HepG2 (cell line): ENCODE measurements around the gene PTPN3. TPM values are rescaled to one million over a fixed set of nuclear protein-coding genes. Genes with fewer than 3 reads are reported as not detected.

Experiments used
- ARID4A ChIP-seq: sonication (generic); formaldehyde crosslinking; IDR thresholded peaks from 2 replicates; pipeline ENCODE4 v1.5.0; 2020; ENCODE audit warnings: mild to moderate bottlenecking, missing genetic modification reagents, borderline replicate concordance
- DMAP1 ChIP-seq: IDR thresholded peaks from 2 replicates; pipeline ENCODE4 v1.6.1; 2016
- FLYWCH1 ChIP-seq: sonication (generic); formaldehyde crosslinking; IDR thresholded peaks from 2 replicates; pipeline ENCODE4 v1.8.1; 2023; ENCODE audit warnings: mild to moderate bottlenecking, missing genetic modification reagents
- HNF4G ChIP-seq, 2 experiments: sonication (generic) in 1 of 2; formaldehyde crosslinking in 1 of 2; IDR thresholded peaks; 2 replicates each; pipeline versions ENCODE4 v1.4.0 to v1.6.1; 2011 to 2020; ENCODE audit warnings: borderline replicate concordance in 2 of 2, low read depth in 2 of 2, mild to moderate bottlenecking in 2 of 2, low read length in 1 of 2, missing genetic modification reagents in 1 of 2, moderate library complexity in 1 of 2
- LCORL ChIP-seq, 2 experiments: fragments of 450-650 bp in 1 of 2; sonication (generic) in 1 of 2; formaldehyde crosslinking in 1 of 2; IDR thresholded peaks; 2 replicates each; pipeline versions ENCODE4 v1.5.0 to v1.6.1; 2017 to 2020; ENCODE audit warnings: antibody characterized with exemption in 1 of 2, missing genetic modification reagents in 1 of 2
- MZF1 ChIP-seq: sonication (generic); formaldehyde crosslinking; IDR thresholded peaks from 2 replicates; pipeline ENCODE4 v1.8.1; 2023; ENCODE audit warnings: mild to moderate bottlenecking, missing genetic modification reagents, borderline replicate concordance
- NRL ChIP-seq: sonication (generic); formaldehyde crosslinking; IDR thresholded peaks from 2 replicates; pipeline ENCODE4 v1.5.0; 2020; ENCODE audit warnings: missing genetic modification reagents, mild to moderate bottlenecking, moderate library complexity, borderline replicate concordance
- SAP130 ChIP-seq: IDR thresholded peaks from 2 replicates; pipeline ENCODE4 v1.6.1; 2016; ENCODE audit warnings: low read depth
- SNAI1 ChIP-seq: sonication (generic); formaldehyde crosslinking; IDR thresholded peaks from 2 replicates; pipeline ENCODE4 v1.5.0; 2020; ENCODE audit warnings: mild to moderate bottlenecking, missing genetic modification reagents, borderline replicate concordance
- SNAPC5 ChIP-seq: sonication (generic); formaldehyde crosslinking; IDR thresholded peaks from 2 replicates; pipeline ENCODE4 v1.8.1; 2023; ENCODE audit warnings: mild to moderate bottlenecking, missing genetic modification reagents, borderline replicate concordance
- SPEN ChIP-seq: sonication (generic); formaldehyde crosslinking; IDR thresholded peaks from 2 replicates; pipeline ENCODE4 v1.5.1; 2020; ENCODE audit warnings: low read depth, mild to moderate bottlenecking, missing genetic modification reagents
- SUZ12 ChIP-seq: fragments of 150-350 bp; IDR thresholded peaks from 2 replicates; pipeline ENCODE4 v1.6.1; 2014; ENCODE audit warnings: low read depth, low read length
- THAP11 ChIP-seq: IDR thresholded peaks from 2 replicates; pipeline ENCODE4 v1.6.1; 2016; ENCODE audit warnings: missing biosample characterization, missing genetic modification reagents
- THRA ChIP-seq: sonication (generic); formaldehyde crosslinking; IDR thresholded peaks from 2 replicates; pipeline ENCODE4 v1.4.0; 2020; ENCODE audit warnings: missing genetic modification reagents, borderline replicate concordance
- ZBTB1 ChIP-seq: sonication (generic); formaldehyde crosslinking; IDR thresholded peaks from 2 replicates; pipeline ENCODE4 v1.4.0; 2020; ENCODE audit warnings: missing genetic modification reagents, borderline replicate concordance
- ZMYM4 ChIP-seq: sonication (generic); formaldehyde crosslinking; IDR thresholded peaks from 2 replicates; pipeline ENCODE4 v1.8.1; 2023; ENCODE audit warnings: mild to moderate bottlenecking, missing genetic modification reagents
- ZNF160 ChIP-seq: sonication (generic); formaldehyde crosslinking; IDR thresholded peaks from 2 replicates; pipeline ENCODE4 v1.8.0; 2022; ENCODE audit warnings: mild to moderate bottlenecking, inconsistent platforms, missing genetic modification reagents
- ZNF232 ChIP-seq: sonication (generic); formaldehyde crosslinking; IDR thresholded peaks from 2 replicates; pipeline ENCODE4 v1.4.0; 2020; ENCODE audit warnings: missing genetic modification reagents, borderline replicate concordance
- ZNF282 ChIP-seq: fragments of 450-650 bp; IDR thresholded peaks from 2 replicates; pipeline ENCODE4 v1.6.1; 2018; ENCODE audit not compliant: partially characterized antibody
- ZNF557 ChIP-seq: sonication (generic); formaldehyde crosslinking; IDR thresholded peaks from 2 replicates; pipeline ENCODE4 v1.4.0; 2020; ENCODE audit warnings: missing genetic modification reagents
- ZNF788 ChIP-seq: sonication (generic); formaldehyde crosslinking; IDR thresholded peaks from 2 replicates; pipeline ENCODE4 v1.5.0; 2020; ENCODE audit warnings: mild to moderate bottlenecking, missing genetic modification reagents, borderline replicate concordance
- ZSCAN20 ChIP-seq: sonication (generic); formaldehyde crosslinking; IDR thresholded peaks from 2 replicates; pipeline ENCODE4 v1.4.0; 2020; ENCODE audit warnings: missing genetic modification reagents, mild to moderate bottlenecking, borderline replicate concordance
- polyA plus RNA-seq, 8 experiments: library from polyadenylated mRNA; depleted of rRNA in 3 of 8; stranded (reverse) in 7 of 8; unstranded in 1 of 8; fragments of >200 nt; fragmentation: Illumina TruSeq in 4 of 8; extraction: Trizol in 4 of 8; gene quantifications; 2 replicates each; pipeline versions ENCODE4 v1.2.1 to v1.2.3, GENCODE V29; 2011 to 2016; ENCODE audit warnings: low read depth in 4 of 8, missing spikeins in 1 of 8, mixed read lengths in 1 of 8; ENCODE audit not compliant: insufficient read depth in 1 of 8
- total RNA-seq, 5 experiments: library from RNA; depleted of rRNA; stranded (reverse); fragments of >200 nt; fragmentation: Illumina TruSeq; extraction: Trizol; gene quantifications; 2 replicates each; pipeline ENCODE4 v1.2.3, GENCODE V29; 2016; ENCODE audit warnings: low read depth in 1 of 5

The PTPN3 gene
- total and polyA plus RNA-seq, 2 of the 13 experiments (the other 11 are each of a cell fraction or from before 2014, with no cell fraction given) = 5.6 to 20.5 TPM

- TF ChIP-seq ZSCAN20 (CRISPR knock-in tag) = no peak
- TF ChIP-seq THRA (CRISPR knock-in tag) = no peak
- peak; percentile 37; the same call in 1 of the 2 replicates for TF ChIP-seq SAP130 (CRISPR knock-in tag)
- TF ChIP-seq HNF4G (IDR thresholded peaks at IDR 0.05; ENCODE audit: borderline replicate concordance, low read depth, low read length) = no peak
- TF ChIP-seq HNF4G (CRISPR knock-in tag; IDR thresholded peaks at IDR 0.05; ENCODE audit: borderline replicate concordance, low read depth) = no peak
- peak; percentile 17; the same call in 1 of the 2 replicates for TF ChIP-seq SPEN
- TF ChIP-seq MZF1 (CRISPR knock-in tag) = no peak
- TF ChIP-seq SNAI1 (CRISPR knock-in tag) = no peak
- TF ChIP-seq THAP11 (CRISPR knock-in tag) = no peak
- TF ChIP-seq ZNF232 = no peak
- no peak for TF ChIP-seq LCORL (IDR thresholded peaks at IDR 0.05)
- 0 out of 2 replicates have a peak, but pooled peaks have one; percentile 45 for TF ChIP-seq LCORL (CRISPR knock-in tag; IDR thresholded peaks at IDR 0.05)
- TF ChIP-seq ARID4A (CRISPR knock-in tag) = peak; percentile 33; the same call in 1 of the 2 replicates
- TF ChIP-seq ZNF557 (CRISPR knock-in tag) = no peak
- no peak for TF ChIP-seq SUZ12
- TF ChIP-seq NRL (CRISPR knock-in tag) = no peak
- TF ChIP-seq ZMYM4 (CRISPR knock-in tag) = 0 out of 2 replicates have a peak, but pooled peaks have one; percentile 18
- TF ChIP-seq ZNF160 (CRISPR knock-in tag) = no peak
- no peak for TF ChIP-seq ZNF788 (CRISPR knock-in tag)
- no peak for TF ChIP-seq FLYWCH1
- no peak for TF ChIP-seq ZBTB1
- no peak for TF ChIP-seq SNAPC5 (CRISPR knock-in tag)
- no peak for TF ChIP-seq DMAP1 (CRISPR knock-in tag)
- TF ChIP-seq ZNF282 = no peak
Measured at GRCh38 chr9:109329638-109330258, 168.4 kb downstream of the PTPN3 start (continued).
